Epithelial cell of proximal tubule (primary cell): ENCODE results near the gene TNFSF8. TPM values are rescaled to one million over a fixed set of nuclear protein-coding genes. Genes with fewer than 3 reads are reported as not detected.

Experiments used
- DNase-seq: peaks from one replicate; pipeline ENCODE4 v3.0.0-alpha.2; 2011; ENCODE audit warnings: low read depth
- H3K4me3 ChIP-seq: 2 replicates; pipeline ENCODE4 v1.5.1; 2011; ENCODE audit warnings: low read depth, mild to moderate bottlenecking, low read length
- CTCF ChIP-seq: conservative IDR thresholded peaks from 2 replicates; pipeline ENCODE4 v1.5.1; 2012; ENCODE audit warnings: low read depth, mild to moderate bottlenecking, low read length
- total RNA-seq: library from RNA; depleted of rRNA; stranded (reverse); fragments of >200 nt; gene quantifications from 2 replicates; pipeline ENCODE4 v1.2.3, GENCODE V29; 2015

The TNFSF8 gene
- total RNA-seq, 1 donor from 2014 or later = not detected

- no peak for TF ChIP-seq CTCF
- DNase-seq = no peak
- H3K4me3 ChIP-seq = no peak overlapping the region
These were observed 22.7 kb upstream of the TNFSF8 start for GRCh38 chr9:114953046-114953445.

GRCh38 chr9:114950761-114951160 lies 20.4 kb upstream of the TNFSF8 start:
- no peak for DNase-seq
- H3K4me3 ChIP-seq = no peak overlapping the region
- TF ChIP-seq CTCF = no peak

DNA sequence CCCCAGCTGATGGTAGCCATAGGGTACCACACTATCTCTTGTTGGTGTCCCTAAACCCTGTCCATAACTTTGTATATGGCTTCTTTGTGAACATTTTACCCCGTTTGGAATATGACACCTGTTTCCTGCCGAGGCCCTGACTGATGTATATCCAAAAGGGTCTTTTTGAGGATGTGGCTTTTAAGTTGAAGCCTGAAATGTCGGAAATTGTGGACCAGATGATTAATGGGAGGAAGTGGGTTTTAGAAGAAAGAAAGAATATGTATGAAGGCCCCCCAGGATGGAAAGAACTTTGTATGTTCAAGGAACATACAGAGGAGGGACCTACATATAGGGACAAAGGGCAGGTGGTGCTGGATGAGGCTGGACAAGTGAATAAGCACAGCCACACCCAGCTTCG lies 16.7 kb upstream of the TNFSF8 start:
- TF ChIP-seq CTCF = no peak

DNA sequence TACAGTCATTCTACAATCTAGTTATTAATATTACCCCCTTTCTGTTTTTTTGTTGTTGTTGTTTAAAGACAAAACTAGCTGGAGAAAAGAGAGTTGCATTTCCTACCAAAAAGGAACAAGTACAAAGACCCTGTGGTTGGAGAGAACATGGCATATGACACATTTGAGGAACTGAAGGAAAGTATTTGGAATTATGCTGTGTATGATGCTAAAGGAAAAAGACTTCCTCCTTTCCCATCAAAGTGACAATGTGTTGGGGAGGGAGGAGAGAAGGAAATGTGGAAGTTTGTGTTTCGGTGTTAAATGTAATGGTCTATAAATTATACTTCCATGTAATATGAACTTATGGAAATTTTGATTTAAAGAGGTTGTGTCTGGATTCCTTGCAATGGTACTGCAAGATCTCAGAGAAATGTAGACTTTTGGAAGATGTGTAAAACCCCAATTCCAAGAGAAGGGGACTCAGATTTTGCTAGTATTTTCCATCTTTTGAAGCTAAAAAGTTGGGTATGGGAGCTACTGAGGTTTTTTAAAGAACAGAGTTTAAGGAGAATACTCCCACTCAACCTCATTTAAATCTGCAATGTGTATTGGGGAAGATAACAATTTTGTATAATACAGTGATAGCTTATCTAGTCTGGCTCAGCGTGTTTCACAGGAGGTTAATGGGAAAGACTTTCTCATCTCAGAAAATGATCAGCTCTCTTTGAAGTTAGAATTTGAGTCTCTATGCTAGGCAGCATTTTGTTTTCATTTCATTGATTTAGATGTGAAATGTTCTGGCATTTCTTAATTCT lies 15.4 kb upstream of the TNFSF8 start:
- DNase-seq = no peak
- H3K4me3 ChIP-seq = no peak overlapping the region
- TF ChIP-seq CTCF = no peak

More for the DNA sequence above, 16.7 kb upstream of the TNFSF8 start:
- DNase-seq = no peak
- H3K4me3 ChIP-seq = no peak overlapping the region

- no peak overlapping the region for H3K4me3 ChIP-seq
- DNase-seq = no peak
- TF ChIP-seq CTCF = no peak
These were observed 11.0 kb upstream of the TNFSF8 start for GRCh38 chr9:114941376-114941775.

- no peak overlapping the region for H3K4me3 ChIP-seq
- no peak for DNase-seq
- TF ChIP-seq CTCF = no peak
These were observed 8.5 kb upstream of the TNFSF8 start for GRCh38 chr9:114938687-114939575.
